ENCODE results near the gene TEX28. TPM values are rescaled to one million over a fixed set of nuclear protein-coding genes. Genes with fewer than 3 reads are reported as not detected.

The TEX28 gene
- total and polyA plus RNA-seq, 2 experiments from 2014 or later, result not detected

DNA sequence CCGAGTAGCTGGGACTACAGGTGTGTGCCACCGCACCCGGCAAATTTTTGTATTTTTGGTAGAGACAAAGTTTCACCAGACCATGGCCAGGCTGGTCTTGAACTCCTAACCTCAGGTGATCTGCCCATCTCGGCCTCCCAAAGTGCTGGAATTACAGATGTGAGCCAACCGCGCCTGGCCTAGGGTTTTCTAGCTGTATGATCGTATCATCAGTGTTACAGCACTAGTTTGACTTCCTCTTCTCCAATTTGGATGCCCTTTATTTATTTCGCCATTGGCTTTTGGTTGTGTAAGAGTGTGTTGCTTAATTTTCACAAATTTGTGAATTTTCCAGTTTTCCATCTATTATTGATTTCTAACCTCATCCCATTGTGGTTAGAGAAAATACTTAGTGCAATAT lies 5.9 kb upstream of the TEX28 start:
- no peaks in the 10 kb centered on the region for H3K36me3 Mint-ChIP-seq (ENCODE audit: low read depth)
- H3K9me3 Mint-ChIP-seq, result no peaks in the 10 kb centered on the region; the same call in 2 of the 3 replicates
- Histone ChIP-seq H3K27ac (ENCODE audit: low read depth) (no peak overlapping the region), H3K79me2 (replicated peaks; ENCODE audit: insufficient read depth) (no peaks in the 10 kb centered on the region), H3K9me2 (ENCODE audit: insufficient read depth) (no peaks in the 10 kb centered on the region), H3K4me3 (no peak overlapping the region), H3K27me3 (ENCODE audit: insufficient read depth) (no peaks in the 10 kb centered on the region), H3K36me3 (ENCODE audit: insufficient read depth) (no peaks in the 10 kb centered on the region), H3K4me2 (no peak overlapping the region), H3F3A (replicated peaks; ENCODE audit: low read depth) (no peaks in the 10 kb centered on the region), H4K20me1 (replicated peaks; ENCODE audit: insufficient read depth) (no peaks in the 10 kb centered on the region), H2AFZ (no peak overlapping the region), H3K4me1 (ENCODE audit: insufficient read depth) (no peaks in the 10 kb centered on the region)
- 0 out of 3 replicates have a peak, but pooled peaks cover 6% of the 10 kb centered on the region for H3K4me1 Mint-ChIP-seq
- no peak overlapping the region for H3K4me3 Mint-ChIP-seq
- ATAC-seq (no peak), DNase-seq (ENCODE audit: low spot score) (no peak)
- H3K27ac Mint-ChIP-seq, result no peak overlapping the region
- peaks cover 6% of the 10 kb centered on the region for H3K27me3 Mint-ChIP-seq (ENCODE audit: insufficient read depth, low read depth, poor library complexity)
- no peak for TF ChIP-seq ZNF331 (CRISPR knock-in tag; IDR thresholded peaks at IDR 0.05; ENCODE audit: low read depth)
- no peak for TF ChIP-seq ZNF114 (CRISPR knock-in tag; IDR thresholded peaks at IDR 0.05)
- TF ChIP-seq STAT1 (IDR thresholded peaks at IDR 0.05; ENCODE audit: unreplicated experiment), result no peak
- TF ChIP-seq CREB1 (CRISPR knock-in tag; IDR thresholded peaks at IDR 0.05; ENCODE audit: low read depth), result no peak

DNA sequence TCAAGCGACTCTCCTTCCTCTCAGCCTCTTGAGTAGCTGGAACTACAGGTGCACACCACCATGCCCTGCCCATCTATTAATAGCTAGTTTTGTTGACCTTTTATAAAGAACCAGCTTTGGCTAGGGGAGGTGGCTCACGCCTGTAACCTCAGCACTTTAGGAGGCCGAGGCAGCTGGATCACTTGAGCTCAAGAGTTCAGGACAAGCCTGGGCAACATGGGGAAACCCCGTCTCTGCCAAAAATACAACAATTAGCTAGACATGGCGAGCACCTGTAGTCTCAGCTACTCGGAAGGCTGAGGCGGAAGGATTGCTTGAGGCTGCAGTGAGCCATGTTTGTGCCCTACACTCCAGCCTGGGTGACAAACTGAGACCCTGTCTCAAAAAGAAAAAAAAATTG lies 3.4 kb upstream of the TEX28 start:
- Mint-ChIP-seq H3K27ac (no peak overlapping the region), H3K4me3 (no peak overlapping the region), H3K9me3 (no peaks in the 10 kb centered on the region; the same call in 2 of the 3 replicates), H3K36me3 (ENCODE audit: low read depth) (no peaks in the 10 kb centered on the region), H3K4me1 (no peaks in the 10 kb centered on the region), H3K27me3 (ENCODE audit: insufficient read depth, low read depth, poor library complexity) (peaks cover 8% of the 10 kb centered on the region)
- no peak overlapping the region for H3K4me2 ChIP-seq
- H4K20me1 ChIP-seq (replicated peaks; ENCODE audit: insufficient read depth), result no peaks in the 10 kb centered on the region
- H3K9me2 ChIP-seq (ENCODE audit: insufficient read depth), result no peaks in the 10 kb centered on the region
- no peaks in the 10 kb centered on the region for H3K36me3 ChIP-seq (ENCODE audit: insufficient read depth)
- no peaks in the 10 kb centered on the region for H3K4me1 ChIP-seq (ENCODE audit: insufficient read depth)
- no peak overlapping the region for H3K27ac ChIP-seq (ENCODE audit: low read depth)
- TF ChIP-seq, protein P1, sequence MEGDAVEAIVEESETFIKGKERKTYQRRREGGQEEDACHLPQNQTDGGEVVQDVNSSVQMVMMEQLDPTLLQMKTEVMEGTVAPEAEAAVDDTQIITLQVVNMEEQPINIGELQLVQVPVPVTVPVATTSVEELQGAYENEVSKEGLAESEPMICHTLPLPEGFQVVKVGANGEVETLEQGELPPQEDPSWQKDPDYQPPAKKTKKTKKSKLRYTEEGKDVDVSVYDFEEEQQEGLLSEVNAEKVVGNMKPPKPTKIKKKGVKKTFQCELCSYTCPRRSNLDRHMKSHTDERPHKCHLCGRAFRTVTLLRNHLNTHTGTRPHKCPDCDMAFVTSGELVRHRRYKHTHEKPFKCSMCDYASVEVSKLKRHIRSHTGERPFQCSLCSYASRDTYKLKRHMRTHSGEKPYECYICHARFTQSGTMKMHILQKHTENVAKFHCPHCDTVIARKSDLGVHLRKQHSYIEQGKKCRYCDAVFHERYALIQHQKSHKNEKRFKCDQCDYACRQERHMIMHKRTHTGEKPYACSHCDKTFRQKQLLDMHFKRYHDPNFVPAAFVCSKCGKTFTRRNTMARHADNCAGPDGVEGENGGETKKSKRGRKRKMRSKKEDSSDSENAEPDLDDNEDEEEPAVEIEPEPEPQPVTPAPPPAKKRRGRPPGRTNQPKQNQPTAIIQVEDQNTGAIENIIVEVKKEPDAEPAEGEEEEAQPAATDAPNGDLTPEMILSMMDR (conservative IDR thresholded peaks at IDR 0.05; ENCODE audit: low read depth in 2 of 2), result no peak
- TF ChIP-seq ZNF114 (CRISPR knock-in tag; IDR thresholded peaks at IDR 0.05), result no peak
- TF ChIP-seq, protein P2, sequence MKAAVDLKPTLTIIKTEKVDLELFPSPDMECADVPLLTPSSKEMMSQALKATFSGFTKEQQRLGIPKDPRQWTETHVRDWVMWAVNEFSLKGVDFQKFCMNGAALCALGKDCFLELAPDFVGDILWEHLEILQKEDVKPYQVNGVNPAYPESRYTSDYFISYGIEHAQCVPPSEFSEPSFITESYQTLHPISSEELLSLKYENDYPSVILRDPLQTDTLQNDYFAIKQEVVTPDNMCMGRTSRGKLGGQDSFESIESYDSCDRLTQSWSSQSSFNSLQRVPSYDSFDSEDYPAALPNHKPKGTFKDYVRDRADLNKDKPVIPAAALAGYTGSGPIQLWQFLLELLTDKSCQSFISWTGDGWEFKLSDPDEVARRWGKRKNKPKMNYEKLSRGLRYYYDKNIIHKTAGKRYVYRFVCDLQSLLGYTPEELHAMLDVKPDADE (IDR thresholded peaks at IDR 0.05), result no peak
- TF ChIP-seq, protein P3, sequence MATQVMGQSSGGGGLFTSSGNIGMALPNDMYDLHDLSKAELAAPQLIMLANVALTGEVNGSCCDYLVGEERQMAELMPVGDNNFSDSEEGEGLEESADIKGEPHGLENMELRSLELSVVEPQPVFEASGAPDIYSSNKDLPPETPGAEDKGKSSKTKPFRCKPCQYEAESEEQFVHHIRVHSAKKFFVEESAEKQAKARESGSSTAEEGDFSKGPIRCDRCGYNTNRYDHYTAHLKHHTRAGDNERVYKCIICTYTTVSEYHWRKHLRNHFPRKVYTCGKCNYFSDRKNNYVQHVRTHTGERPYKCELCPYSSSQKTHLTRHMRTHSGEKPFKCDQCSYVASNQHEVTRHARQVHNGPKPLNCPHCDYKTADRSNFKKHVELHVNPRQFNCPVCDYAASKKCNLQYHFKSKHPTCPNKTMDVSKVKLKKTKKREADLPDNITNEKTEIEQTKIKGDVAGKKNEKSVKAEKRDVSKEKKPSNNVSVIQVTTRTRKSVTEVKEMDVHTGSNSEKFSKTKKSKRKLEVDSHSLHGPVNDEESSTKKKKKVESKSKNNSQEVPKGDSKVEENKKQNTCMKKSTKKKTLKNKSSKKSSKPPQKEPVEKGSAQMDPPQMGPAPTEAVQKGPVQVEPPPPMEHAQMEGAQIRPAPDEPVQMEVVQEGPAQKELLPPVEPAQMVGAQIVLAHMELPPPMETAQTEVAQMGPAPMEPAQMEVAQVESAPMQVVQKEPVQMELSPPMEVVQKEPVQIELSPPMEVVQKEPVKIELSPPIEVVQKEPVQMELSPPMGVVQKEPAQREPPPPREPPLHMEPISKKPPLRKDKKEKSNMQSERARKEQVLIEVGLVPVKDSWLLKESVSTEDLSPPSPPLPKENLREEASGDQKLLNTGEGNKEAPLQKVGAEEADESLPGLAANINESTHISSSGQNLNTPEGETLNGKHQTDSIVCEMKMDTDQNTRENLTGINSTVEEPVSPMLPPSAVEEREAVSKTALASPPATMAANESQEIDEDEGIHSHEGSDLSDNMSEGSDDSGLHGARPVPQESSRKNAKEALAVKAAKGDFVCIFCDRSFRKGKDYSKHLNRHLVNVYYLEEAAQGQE (IDR thresholded peaks at IDR 0.05; ENCODE audit: unreplicated experiment), result no peak
- TF ChIP-seq, protein P4, sequence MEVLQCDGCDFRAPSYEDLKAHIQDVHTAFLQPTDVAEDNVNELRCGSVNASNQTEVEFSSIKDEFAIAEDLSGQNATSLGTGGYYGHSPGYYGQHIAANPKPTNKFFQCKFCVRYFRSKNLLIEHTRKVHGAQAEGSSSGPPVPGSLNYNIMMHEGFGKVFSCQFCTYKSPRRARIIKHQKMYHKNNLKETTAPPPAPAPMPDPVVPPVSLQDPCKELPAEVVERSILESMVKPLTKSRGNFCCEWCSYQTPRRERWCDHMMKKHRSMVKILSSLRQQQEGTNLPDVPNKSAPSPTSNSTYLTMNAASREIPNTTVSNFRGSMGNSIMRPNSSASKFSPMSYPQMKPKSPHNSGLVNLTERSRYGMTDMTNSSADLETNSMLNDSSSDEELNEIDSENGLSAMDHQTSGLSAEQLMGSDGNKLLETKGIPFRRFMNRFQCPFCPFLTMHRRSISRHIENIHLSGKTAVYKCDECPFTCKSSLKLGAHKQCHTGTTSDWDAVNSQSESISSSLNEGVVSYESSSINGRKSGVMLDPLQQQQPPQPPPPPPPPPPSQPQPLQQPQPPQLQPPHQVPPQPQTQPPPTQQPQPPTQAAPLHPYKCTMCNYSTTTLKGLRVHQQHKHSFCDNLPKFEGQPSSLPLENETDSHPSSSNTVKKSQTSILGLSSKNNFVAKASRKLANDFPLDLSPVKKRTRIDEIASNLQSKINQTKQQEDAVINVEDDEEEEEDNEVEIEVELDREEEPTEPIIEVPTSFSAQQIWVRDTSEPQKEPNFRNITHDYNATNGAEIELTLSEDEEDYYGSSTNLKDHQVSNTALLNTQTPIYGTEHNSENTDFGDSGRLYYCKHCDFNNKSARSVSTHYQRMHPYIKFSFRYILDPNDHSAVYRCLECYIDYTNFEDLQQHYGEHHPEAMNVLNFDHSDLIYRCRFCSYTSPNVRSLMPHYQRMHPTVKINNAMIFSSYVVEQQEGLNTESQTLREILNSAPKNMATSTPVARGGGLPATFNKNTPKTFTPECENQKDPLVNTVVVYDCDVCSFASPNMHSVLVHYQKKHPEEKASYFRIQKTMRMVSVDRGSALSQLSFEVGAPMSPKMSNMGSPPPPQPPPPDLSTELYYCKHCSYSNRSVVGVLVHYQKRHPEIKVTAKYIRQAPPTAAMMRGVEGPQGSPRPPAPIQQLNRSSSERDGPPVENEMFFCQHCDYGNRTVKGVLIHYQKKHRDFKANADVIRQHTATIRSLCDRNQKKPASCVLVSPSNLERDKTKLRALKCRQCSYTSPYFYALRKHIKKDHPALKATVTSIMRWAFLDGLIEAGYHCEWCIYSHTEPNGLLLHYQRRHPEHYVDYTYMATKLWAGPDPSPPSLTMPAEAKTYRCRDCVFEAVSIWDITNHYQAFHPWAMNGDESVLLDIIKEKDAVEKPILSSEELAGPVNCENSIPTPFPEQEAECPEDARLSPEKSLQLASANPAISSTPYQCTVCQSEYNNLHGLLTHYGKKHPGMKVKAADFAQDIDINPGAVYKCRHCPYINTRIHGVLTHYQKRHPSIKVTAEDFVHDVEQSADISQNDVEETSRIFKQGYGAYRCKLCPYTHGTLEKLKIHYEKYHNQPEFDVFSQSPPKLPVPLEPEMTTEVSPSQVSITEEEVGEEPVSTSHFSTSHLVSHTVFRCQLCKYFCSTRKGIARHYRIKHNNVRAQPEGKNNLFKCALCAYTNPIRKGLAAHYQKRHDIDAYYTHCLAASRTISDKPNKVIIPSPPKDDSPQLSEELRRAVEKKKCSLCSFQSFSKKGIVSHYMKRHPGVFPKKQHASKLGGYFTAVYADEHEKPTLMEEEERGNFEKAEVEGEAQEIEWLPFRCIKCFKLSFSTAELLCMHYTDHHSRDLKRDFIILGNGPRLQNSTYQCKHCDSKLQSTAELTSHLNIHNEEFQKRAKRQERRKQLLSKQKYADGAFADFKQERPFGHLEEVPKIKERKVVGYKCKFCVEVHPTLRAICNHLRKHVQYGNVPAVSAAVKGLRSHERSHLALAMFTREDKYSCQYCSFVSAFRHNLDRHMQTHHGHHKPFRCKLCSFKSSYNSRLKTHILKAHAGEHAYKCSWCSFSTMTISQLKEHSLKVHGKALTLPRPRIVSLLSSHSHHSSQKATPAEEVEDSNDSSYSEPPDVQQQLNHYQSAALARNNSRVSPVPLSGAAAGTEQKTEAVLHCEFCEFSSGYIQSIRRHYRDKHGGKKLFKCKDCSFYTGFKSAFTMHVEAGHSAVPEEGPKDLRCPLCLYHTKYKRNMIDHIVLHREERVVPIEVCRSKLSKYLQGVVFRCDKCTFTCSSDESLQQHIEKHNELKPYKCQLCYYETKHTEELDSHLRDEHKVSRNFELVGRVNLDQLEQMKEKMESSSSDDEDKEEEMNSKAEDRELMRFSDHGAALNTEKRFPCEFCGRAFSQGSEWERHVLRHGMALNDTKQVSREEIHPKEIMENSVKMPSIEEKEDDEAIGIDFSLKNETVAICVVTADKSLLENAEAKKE (CRISPR knock-in tag; IDR thresholded peaks at IDR 0.05), result no peak
- no peak for TF ChIP-seq STAT1 (IDR thresholded peaks at IDR 0.05; ENCODE audit: unreplicated experiment)
- no peak for TF ChIP-seq EZH2 (IDR thresholded peaks at IDR 0.05; ENCODE audit: low read depth, unreplicated experiment)
- no peak for TF ChIP-seq CREB1 (CRISPR knock-in tag; IDR thresholded peaks at IDR 0.05; ENCODE audit: low read depth)
- H3K4me3 ChIP-seq, result no peak overlapping the region
- no peak for DNase-seq (ENCODE audit: low spot score)
- H3K27me3 ChIP-seq (ENCODE audit: insufficient read depth), result no peaks in the 10 kb centered on the region
- H3F3A ChIP-seq (replicated peaks; ENCODE audit: low read depth), result no peaks in the 10 kb centered on the region
- ATAC-seq, result no peak
- H2AFZ ChIP-seq, result no peak overlapping the region
- H3K79me2 ChIP-seq (replicated peaks; ENCODE audit: insufficient read depth), result no peaks in the 10 kb centered on the region
